Spinal cord (tissue), 10 donors: ENCODE measurements around the gene FOXB2. TPM values are rescaled to one million over a fixed set of nuclear protein-coding genes. Genes with fewer than 3 reads are reported as not detected.

ENCODE experiments used
- DNase-seq, 6 donors: peaks; one replicate each; pipeline versions ENCODE4 v3.0.0 to v3.0.0-alpha.2; 2013 to 2015; ENCODE audit warnings: low spot score in 6 of 6, low read depth in 4 of 6
- H3K27ac ChIP-seq: one replicate; pipeline ENCODE4 v1.5.1; 2013; ENCODE audit warnings: low read depth, low read length, control low read depth
- H3K27me3 ChIP-seq: one replicate; pipeline ENCODE4 v1.6.1; 2013; ENCODE audit warnings: low read length; ENCODE audit not compliant: control insufficient read depth, insufficient read depth
- H3K36me3 ChIP-seq: one replicate; pipeline ENCODE4 v1.6.1; 2013; ENCODE audit warnings: low read length; ENCODE audit not compliant: control insufficient read depth, insufficient read depth
- H3K4me1 ChIP-seq: one replicate; pipeline ENCODE4 v1.6.1; 2013; ENCODE audit warnings: low read length; ENCODE audit not compliant: control insufficient read depth, insufficient read depth
- H3K4me3 ChIP-seq: one replicate; pipeline ENCODE4 v1.5.1; 2013; ENCODE audit warnings: low read depth, low read length, control low read depth
- H3K9me3 ChIP-seq: one replicate; pipeline ENCODE4 v1.6.1; 2013; ENCODE audit warnings: low read length; ENCODE audit not compliant: control insufficient read depth, insufficient read depth
- WGBS: methylation state at CpG from one replicate; pipeline ENCODE4 v1.1.5; 2013; ENCODE audit warnings: missing lambda C conversion rate; ENCODE audit not compliant: insufficient coverage; 5-methylcytosine and 5-hydroxymethylcytosine counted together
- polyA plus RNA-seq, 2 donors: library from polyadenylated mRNA; unstranded; fragments of 120-200 nt; gene quantifications; one replicate each; pipeline ENCODE4 v1.2.1, GENCODE V29; 2013; ENCODE audit not compliant: insufficient read length in 2 of 2
- total RNA-seq, 2 donors: library from RNA; depleted of rRNA in 1 of 2; stranded (reverse); fragments of 120-200 nt in 1 of 2; fragments of >200 nt in 1 of 2; gene quantifications; one replicate each; pipeline versions ENCODE4 v1.2.3 to v1.2.4, GENCODE V29; 2013 to 2014
- donor health status: healthy.

The FOXB2 gene
- total and polyA plus RNA-seq, 4 donors = not detected

GRCh38 chr9:77021291-77021894 lies 1.9 kb downstream of the FOXB2 start:
- 0% methylated on average over 19 of the region's 22 CpGs for WGBS
- DNase-seq = peak in 2 of 6 donors; percentile 68 to 72
- no peak overlapping the region for H3K4me3 ChIP-seq

GRCh38 chr9:77021922-77022782 lies 2.7 kb downstream of the FOXB2 start:
- under 1% methylated on average over 27 of the region's 37 CpGs for WGBS

More at GRCh38 chr9:77021291-77021894, 1.9 kb downstream of the FOXB2 start:
- no peaks in the 10 kb centered on the region for H3K36me3 ChIP-seq
- peaks cover 93% of the 10 kb centered on the region for H3K27me3 ChIP-seq
- no peak overlapping the region for H3K27ac ChIP-seq
- no peaks in the 10 kb centered on the region for H3K9me3 ChIP-seq
- H3K4me1 ChIP-seq = peaks cover 42% of the 10 kb centered on the region

GRCh38 chr9:77022783-77023440 lies 3.5 kb downstream of the FOXB2 start:
- Histone ChIP-seq H3K9me3 (no peaks in the 10 kb centered on the region), H3K27ac (no peak overlapping the region), H3K36me3 (no peaks in the 10 kb centered on the region), H3K27me3 (peaks cover 78% of the 10 kb centered on the region), H3K4me3 (no peak overlapping the region), H3K4me1 (peaks cover 38% of the 10 kb centered on the region)
- peak in 1 of 6 donors; percentile 24 for DNase-seq
- WGBS = 3% methylated on average over 37 of the region's 43 CpGs

More at GRCh38 chr9:77021922-77022782, 2.7 kb downstream of the FOXB2 start:
- Histone ChIP-seq H3K4me1 (peaks cover 38% of the 10 kb centered on the region), H3K27ac (no peak overlapping the region), H3K4me3 (no peak overlapping the region), H3K27me3 (peaks cover 86% of the 10 kb centered on the region), H3K36me3 (no peaks in the 10 kb centered on the region), H3K9me3 (no peaks in the 10 kb centered on the region)
- no peak for DNase-seq

- Histone ChIP-seq H3K9me3 (no peaks in the 10 kb centered on the region), H3K4me3 (no peak overlapping the region), H3K4me1 (peaks cover 30% of the 10 kb centered on the region), H3K27me3 (peaks cover 72% of the 10 kb centered on the region), H3K27ac (no peak overlapping the region), H3K36me3 (no peaks in the 10 kb centered on the region)
- 62% methylated on average over 10 of the region's 10 CpGs for WGBS
- DNase-seq = no peak
These were observed 4.3 kb downstream of the FOXB2 start for GRCh38 chr9:77023726-77024125.

GRCh38 chr9:77024776-77025545 lies 5.5 kb downstream of the FOXB2 start:
- Histone ChIP-seq H3K27me3 (peaks cover 60% of the 10 kb centered on the region), H3K9me3 (no peaks in the 10 kb centered on the region), H3K36me3 (no peaks in the 10 kb centered on the region), H3K4me3 (no peak overlapping the region), H3K4me1 (peaks cover 19% of the 10 kb centered on the region), H3K27ac (no peak overlapping the region)
- WGBS = 68% methylated on average over 3 of the region's 3 CpGs
- DNase-seq = peak in 1 of 6 donors; percentile 35

- Histone ChIP-seq H3K36me3 (no peaks in the 10 kb centered on the region), H3K27me3 (peaks cover 26% of the 10 kb centered on the region), H3K27ac (no peak overlapping the region), H3K4me1 (no peaks in the 10 kb centered on the region), H3K9me3 (no peaks in the 10 kb centered on the region), H3K4me3 (no peak overlapping the region)
- 67% methylated on average over 2 of the region's 3 CpGs for WGBS
- DNase-seq = no peak
These were observed 9.0 kb downstream of the FOXB2 start for GRCh38 chr9:77028478-77028877.

GRCh38 chr9:77030045-77030444 lies 10.6 kb downstream of the FOXB2 start:
- H3K27me3 ChIP-seq = peaks cover 10% of the 10 kb centered on the region
- no peaks in the 10 kb centered on the region for H3K9me3 ChIP-seq
- no peak for DNase-seq
- H3K36me3 ChIP-seq = no peaks in the 10 kb centered on the region
- no peaks in the 10 kb centered on the region for H3K4me1 ChIP-seq
- WGBS = 89% methylated on average over 1 of the region's 2 CpGs
- H3K4me3 ChIP-seq = no peak overlapping the region
- H3K27ac ChIP-seq = no peak overlapping the region

- Histone ChIP-seq H3K36me3 (no peaks in the 10 kb centered on the region), H3K4me3 (no peak overlapping the region), H3K27ac (no peak overlapping the region), H3K9me3 (no peaks in the 10 kb centered on the region), H3K4me1 (no peaks in the 10 kb centered on the region), H3K27me3 (no peaks in the 10 kb centered on the region)
- WGBS = no CpG with 5 or more reads among the region's 2 CpGs
- no peak for DNase-seq
These were observed 19.0 kb downstream of the FOXB2 start for GRCh38 chr9:77038281-77039036.
